ENCODE data around the gene MAN2C1. TPM values are rescaled to one million over a fixed set of nuclear protein-coding genes. Genes with fewer than 3 reads are reported as not detected.

MAN2C1 gene
- polyA plus RNA-seq, 1 experiment: 32.5 TPM

DNA sequence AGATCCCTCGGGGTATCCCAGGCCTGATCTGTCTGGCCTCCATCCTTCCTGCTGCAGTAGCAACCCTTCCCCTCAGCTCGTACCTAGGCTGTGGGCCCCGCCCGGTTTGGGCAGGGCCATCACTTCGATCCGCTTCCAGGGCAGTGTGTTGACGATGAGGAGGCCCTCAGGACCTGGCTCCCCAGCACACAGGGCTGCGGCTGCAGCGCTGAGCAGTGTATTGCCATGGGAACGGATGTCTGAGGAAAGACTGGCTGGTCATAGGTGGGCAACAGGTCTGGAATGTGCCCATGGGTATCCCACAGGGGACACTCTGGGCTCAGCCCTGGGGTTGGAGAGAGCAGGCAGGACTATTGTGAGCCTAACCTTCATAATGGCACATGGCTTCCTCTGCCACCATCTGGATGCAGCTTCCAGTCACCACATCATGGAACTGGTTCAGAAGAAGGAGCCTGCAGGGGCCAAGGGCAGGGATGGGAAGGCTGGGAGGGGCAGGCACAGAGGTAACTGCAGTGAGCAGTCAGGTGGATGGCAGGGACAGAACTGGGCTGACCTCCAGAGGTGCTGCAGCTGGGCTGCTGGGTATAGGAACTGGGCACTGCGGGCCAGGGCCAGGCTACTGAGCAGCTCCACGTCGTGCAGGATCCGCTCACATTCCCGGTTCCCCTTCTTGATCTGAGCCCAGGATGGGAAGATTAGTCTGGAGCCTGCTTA lies 8.7 kb downstream of the MAN2C1 start:
- no peak for TF ChIP-seq CTCF (IDR thresholded peaks at IDR 0.05; ENCODE audit: low read depth, low read length)
- no peaks in the 10 kb centered on the region for H3K27me3 ChIP-seq (ENCODE audit: control insufficient read depth, insufficient read depth, low read length)
- no peak overlapping the region for H3K4me3 ChIP-seq (ENCODE audit: low read depth, low read length)
- no peak for DNase-seq (ENCODE audit: low read depth, low spot score)
- H3K27ac ChIP-seq (ENCODE audit: low read depth, low read length): no peak overlapping the region
- ChIA-PET POLR2A (interaction anchor here (0.5 to 1.3 kb wide), 2 partner anchors 8 to 12 kb away, joined by 3 to 5 read pairs; no protein-coding TSS in a partner anchor), CTCF (interaction anchor here (0.8 kb wide), 1 partner anchor 8 kb away, joined by 8 read pairs; no protein-coding TSS in a partner anchor)
- no peaks in the 10 kb centered on the region; the same call in 1 of the 2 replicates for H3K9me3 ChIP-seq (ENCODE audit: control insufficient read depth, insufficient read depth, low read length)

DNA sequence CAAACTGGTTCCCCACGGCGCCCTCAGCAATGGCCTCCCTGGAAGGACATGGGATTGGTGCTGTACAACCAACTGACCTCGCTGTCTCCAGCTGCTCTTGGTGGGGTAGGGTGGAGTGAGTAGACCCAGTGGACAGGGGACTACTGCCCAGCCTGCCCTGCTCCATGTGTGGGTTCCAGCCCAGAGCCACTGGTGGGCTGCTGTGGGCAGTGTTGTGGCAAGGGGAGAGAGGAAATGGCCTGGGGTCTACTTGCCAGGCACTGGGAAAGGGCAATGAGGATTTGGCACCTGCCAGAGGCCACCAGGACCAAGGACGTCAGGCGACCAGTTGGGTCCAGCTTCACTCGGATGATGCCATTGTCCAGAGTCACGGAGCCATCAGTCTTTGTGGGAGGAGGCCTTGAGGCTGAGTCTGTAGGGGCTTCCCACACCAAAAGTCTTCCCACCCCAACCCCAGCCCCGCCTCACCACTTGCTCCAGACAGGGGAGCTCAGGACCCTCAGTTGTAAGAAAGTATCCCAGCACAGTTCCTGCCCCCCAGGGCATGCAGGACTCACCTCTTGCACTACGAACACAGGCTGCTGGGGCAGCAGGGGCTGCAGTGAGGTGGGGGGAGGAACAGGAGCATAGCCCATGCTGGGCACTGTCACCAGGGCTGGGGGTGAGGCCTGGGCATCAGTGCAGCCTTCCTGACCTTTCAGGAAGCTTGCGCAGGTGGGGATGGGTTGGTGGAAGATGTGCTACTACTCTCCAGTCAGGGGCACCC lies 9.5 kb downstream of the MAN2C1 start:
- POLR2A ChIA-PET: interaction anchor here (0.5 to 1.3 kb wide), 2 partner anchors 9 to 11 kb away, joined by 3 to 5 read pairs; no protein-coding TSS in a partner anchor
- CTCF ChIA-PET: interaction anchor here (0.8 kb wide), 1 partner anchor 9 kb away, joined by 8 read pairs; no protein-coding TSS in a partner anchor

GRCh38 chr15:75357976-75358673 lies 10.3 kb downstream of the MAN2C1 start:
- Histone ChIP-seq H3K4me3 (ENCODE audit: low read depth, low read length) (no peak overlapping the region), H3K27ac (ENCODE audit: low read depth, low read length) (no peak overlapping the region), H3K9me3 (ENCODE audit: control insufficient read depth, insufficient read depth, low read length) (no peaks in the 10 kb centered on the region; the same call in 1 of the 2 replicates), H3K27me3 (ENCODE audit: control insufficient read depth, insufficient read depth, low read length) (no peaks in the 10 kb centered on the region)
- ChIA-PET CTCF (no interaction called here), POLR2A (no interaction called here)
- DNase-seq (ENCODE audit: low read depth, low spot score): no peak
- TF ChIP-seq CTCF (IDR thresholded peaks at IDR 0.05; ENCODE audit: low read depth, low read length): no peak

More for the DNA sequence above, 9.5 kb downstream of the MAN2C1 start:
- no peaks in the 10 kb centered on the region; the same call in 1 of the 2 replicates for H3K9me3 ChIP-seq (ENCODE audit: control insufficient read depth, insufficient read depth, low read length)
- no peak overlapping the region for H3K4me3 ChIP-seq (ENCODE audit: low read depth, low read length)
- no peak for DNase-seq (ENCODE audit: low read depth, low spot score)
- no peak for TF ChIP-seq CTCF (IDR thresholded peaks at IDR 0.05; ENCODE audit: low read depth, low read length)
- H3K27ac ChIP-seq (ENCODE audit: low read depth, low read length): no peak overlapping the region
- no peaks in the 10 kb centered on the region for H3K27me3 ChIP-seq (ENCODE audit: control insufficient read depth, insufficient read depth, low read length)

- CTCF ChIA-PET: interaction anchor here (2.1 kb wide), 1 partner anchor 11 kb away, joined by 9 read pairs; the partner anchor contains the start of gene MAN2C1
- TF ChIP-seq CTCF (IDR thresholded peaks at IDR 0.05; ENCODE audit: low read depth, low read length): no peak
- no peak for DNase-seq (ENCODE audit: low read depth, low spot score)
Measured at GRCh38 chr15:75356517-75356916, 11.9 kb downstream of the MAN2C1 start.

More at GRCh38 chr15:75356517-75356916, 11.9 kb downstream of the MAN2C1 start:
- H3K27ac ChIP-seq (ENCODE audit: low read depth, low read length): no peak overlapping the region
- no peak overlapping the region for H3K4me3 ChIP-seq (ENCODE audit: low read depth, low read length)
- H3K27me3 ChIP-seq (ENCODE audit: control insufficient read depth, insufficient read depth, low read length): no peaks in the 10 kb centered on the region
- no peaks in the 10 kb centered on the region for H3K9me3 ChIP-seq (ENCODE audit: control insufficient read depth, insufficient read depth, low read length)
- POLR2A ChIA-PET: no interaction called here
